ENCODE data around the gene ALKBH3.

The ALKBH3 gene

DNA sequence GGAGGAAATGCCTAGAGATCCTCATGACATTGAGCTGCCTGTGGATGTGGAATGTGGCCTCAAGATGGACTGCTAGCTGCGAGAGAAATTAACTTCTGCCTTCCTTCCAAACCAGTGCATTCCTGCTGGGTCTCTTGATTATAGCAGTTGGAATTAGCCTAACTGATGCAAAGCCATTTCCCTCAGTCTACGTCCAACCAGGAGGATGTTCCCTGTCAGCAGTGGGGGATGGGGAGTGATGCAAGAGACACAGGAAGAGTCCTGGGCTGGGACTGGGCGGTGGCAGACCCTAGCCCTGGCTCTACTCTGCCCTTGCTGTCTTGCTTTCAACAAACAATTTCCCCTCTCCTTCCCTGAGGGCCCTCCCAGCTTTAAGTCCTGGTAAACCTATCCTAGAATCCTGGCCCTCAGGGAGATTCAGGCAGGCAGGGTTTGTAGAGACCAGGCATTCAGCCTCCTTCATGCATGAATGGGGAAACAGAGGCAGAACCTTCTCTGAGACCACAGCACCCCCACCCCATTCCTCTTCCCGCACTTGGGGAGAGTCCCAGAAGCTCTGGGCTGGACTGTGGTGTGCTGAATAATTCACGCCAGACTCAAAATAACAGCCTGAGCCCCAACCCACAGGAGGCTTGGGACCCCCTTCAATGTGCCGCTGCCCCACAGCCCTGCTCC is 78.8 kb downstream of the ALKBH3 start:
- H3K4me3 ChIP-seq (ENCODE audit: low read depth, low read length) = no peak overlapping the region
- ChIA-PET CTCF (interaction anchor here (1.0 to 7.6 kb wide), 4 partner anchors 9 to 15 kb away, joined by 3 to 88 read pairs (median 4); partner anchors contain the start of gene C11orf96), POLR2A (interaction anchor here (1.0 kb wide), 1 partner anchor 17 kb away, joined by 3 read pairs; the partner anchor contains the start of gene C11orf96)
- DNase-seq (ENCODE audit: low read depth, low spot score) = peak; percentile 42
- TF ChIP-seq, protein P1, sequence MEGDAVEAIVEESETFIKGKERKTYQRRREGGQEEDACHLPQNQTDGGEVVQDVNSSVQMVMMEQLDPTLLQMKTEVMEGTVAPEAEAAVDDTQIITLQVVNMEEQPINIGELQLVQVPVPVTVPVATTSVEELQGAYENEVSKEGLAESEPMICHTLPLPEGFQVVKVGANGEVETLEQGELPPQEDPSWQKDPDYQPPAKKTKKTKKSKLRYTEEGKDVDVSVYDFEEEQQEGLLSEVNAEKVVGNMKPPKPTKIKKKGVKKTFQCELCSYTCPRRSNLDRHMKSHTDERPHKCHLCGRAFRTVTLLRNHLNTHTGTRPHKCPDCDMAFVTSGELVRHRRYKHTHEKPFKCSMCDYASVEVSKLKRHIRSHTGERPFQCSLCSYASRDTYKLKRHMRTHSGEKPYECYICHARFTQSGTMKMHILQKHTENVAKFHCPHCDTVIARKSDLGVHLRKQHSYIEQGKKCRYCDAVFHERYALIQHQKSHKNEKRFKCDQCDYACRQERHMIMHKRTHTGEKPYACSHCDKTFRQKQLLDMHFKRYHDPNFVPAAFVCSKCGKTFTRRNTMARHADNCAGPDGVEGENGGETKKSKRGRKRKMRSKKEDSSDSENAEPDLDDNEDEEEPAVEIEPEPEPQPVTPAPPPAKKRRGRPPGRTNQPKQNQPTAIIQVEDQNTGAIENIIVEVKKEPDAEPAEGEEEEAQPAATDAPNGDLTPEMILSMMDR (IDR thresholded peaks at IDR 0.05; ENCODE audit: insufficient read depth, low read length, missing control alignments) = no peak

DNA sequence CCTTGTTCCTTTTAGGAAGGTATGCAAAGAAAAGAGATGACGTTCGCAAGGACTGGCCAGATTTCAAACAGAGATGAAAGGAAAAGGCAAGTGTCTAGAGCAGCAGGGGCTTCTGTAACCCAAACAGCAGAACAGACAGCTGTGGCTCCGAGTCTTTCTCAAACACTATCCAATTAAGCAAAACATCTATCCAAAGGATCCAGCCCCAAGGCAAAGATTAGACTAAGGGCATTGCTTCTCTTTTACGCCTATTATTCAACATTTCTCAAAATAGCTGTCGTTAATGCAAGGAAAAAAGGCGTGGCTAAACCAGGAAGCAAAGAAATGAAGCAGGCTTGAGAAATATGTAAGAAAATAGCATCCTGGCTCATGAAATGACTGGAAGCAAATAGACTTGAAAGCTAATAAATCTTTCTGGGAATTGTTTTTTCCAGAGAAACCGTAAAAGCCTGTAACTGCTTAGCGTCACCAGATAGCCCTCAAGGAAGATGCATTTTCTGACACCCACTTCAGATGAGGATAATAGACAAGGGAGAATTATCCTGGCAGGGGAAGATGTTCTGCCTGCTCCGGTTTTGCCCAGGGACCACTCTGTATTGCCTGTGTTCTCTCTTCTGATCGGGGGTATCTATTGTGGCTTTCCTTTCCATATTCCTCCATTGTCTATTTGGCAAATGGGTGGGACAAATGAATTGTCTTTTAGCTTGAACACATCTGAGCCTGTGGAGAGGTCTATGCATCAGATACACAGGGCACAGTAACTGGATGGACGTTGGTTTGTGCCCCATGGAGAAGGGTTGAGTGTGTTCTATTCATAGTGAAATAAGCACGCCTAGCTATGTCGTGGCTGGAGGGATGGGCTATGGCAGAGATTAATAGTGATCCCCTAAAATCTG is 82.0 kb downstream of the ALKBH3 start:
- TF ChIP-seq, protein P1 (IDR thresholded peaks at IDR 0.05; ENCODE audit: insufficient read depth, low read length, missing control alignments) = no peak
- H3K4me3 ChIP-seq (ENCODE audit: low read depth, low read length) = no peak overlapping the region
- CTCF ChIA-PET = interaction anchor here (0.8 to 2.0 kb wide), 7 partner anchors 13 to 111 kb away, joined by 3 to 11 read pairs (median 3); no protein-coding TSS in a partner anchor
- DNase-seq (ENCODE audit: low read depth, low spot score) = no peak
- POLR2A ChIA-PET = interaction anchor here (0.7 kb wide), 1 partner anchor 20 kb away, joined by 3 read pairs; the partner anchor contains the start of gene C11orf96

DNA sequence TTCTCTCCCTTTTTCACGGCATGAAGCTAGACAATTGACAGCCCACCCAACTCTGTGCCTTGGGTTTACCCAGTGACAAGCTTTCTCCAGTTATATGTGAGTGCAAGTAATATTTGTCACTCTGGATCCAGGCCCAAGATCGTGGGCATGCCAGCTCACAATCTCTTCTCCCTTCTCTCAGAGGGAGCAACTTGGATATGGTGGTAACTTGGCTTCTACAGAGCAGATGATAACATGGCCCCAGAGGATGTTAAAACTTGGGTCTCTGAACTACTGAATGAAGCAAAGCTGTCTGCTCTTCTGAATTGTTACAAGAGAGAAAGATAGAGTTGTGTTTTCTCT is 82.6 kb downstream of the ALKBH3 start:
- TF ChIP-seq, protein P1 (IDR thresholded peaks at IDR 0.05; ENCODE audit: insufficient read depth, low read length, missing control alignments) = no peak
- DNase-seq (ENCODE audit: low read depth, low spot score) = no peak
- H3K4me3 ChIP-seq (ENCODE audit: low read depth, low read length) = no peak overlapping the region
- CTCF ChIA-PET = interaction anchor here (1.1 to 2.0 kb wide), 4 partner anchors 14 to 111 kb away, joined by 3 to 11 read pairs (median 3); no protein-coding TSS in a partner anchor
- POLR2A ChIA-PET = no interaction called here

- DNase-seq (ENCODE audit: low read depth, low spot score) = no peak
- ChIA-PET POLR2A (no interaction called here), CTCF (no interaction called here)
- TF ChIP-seq, protein P1 (IDR thresholded peaks at IDR 0.05; ENCODE audit: insufficient read depth, low read length, missing control alignments) = no peak
- no peak overlapping the region for H3K4me3 ChIP-seq (ENCODE audit: low read depth, low read length)
Measured at GRCh38 chr11:43967661-43968060, 87.0 kb downstream of the ALKBH3 start.

DNA sequence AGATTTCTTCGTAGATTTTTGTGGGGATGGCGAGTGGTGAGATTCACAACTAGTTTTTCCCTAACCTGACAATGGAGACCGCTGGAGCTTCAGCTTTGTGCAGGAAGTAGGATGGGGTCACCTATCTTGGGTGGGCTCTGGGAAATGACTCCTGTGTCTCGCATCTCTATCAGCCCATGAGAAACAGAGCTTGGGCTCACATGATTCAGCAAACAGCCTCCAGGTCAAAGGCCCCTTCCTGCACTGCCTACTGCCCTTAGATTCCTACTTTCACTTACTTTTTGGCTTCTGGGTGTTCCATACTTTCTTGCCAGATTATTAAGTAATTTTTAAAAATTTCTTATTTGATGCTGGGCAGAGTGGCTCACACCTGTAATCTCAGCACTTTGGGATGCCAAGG is 88.1 kb downstream of the ALKBH3 start:
- CTCF ChIA-PET = interaction anchor here (0.8 to 1.6 kb wide), 6 partner anchors 10 to 78 kb away, joined by 3 to 6 read pairs (median 4); no protein-coding TSS in a partner anchor
- no peak for DNase-seq (ENCODE audit: low read depth, low spot score)
- H3K4me3 ChIP-seq (ENCODE audit: low read depth, low read length) = no peak overlapping the region
- TF ChIP-seq, protein P1 (IDR thresholded peaks at IDR 0.05; ENCODE audit: insufficient read depth, low read length, missing control alignments) = no peak
- POLR2A ChIA-PET = interaction anchor here (1.5 kb wide), 1 partner anchor 10 kb away, joined by 4 read pairs; no protein-coding TSS in a partner anchor
